ENCODE measurements around the gene HTR2C. TPM values are rescaled to one million over a fixed set of nuclear protein-coding genes. Genes with fewer than 3 reads are reported as not detected.

Gene HTR2C
- total and polyA plus RNA-seq, 2 experiments from 2014 or later = 2.0 to 2.4 TPM

DNA sequence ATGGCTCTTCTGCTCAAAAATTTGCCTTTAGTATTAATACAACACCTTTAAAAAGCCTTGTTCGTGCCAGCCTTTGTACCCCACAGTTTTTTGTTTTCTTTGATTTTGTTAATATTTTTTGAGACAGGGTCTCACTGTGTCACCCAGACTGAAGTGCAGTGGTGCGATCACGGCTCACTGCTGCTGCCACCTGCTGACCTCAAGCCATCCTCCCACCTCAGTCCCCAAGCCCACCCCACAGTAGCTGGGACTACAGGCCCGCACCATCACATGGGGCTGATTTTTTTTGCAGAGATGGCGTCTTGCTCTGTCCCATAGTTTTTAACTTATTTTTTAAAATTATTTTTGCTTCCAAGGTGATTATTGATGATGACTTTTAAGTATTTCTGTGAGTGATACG lies 134.0 kb downstream of the HTR2C start:
- no peaks in the 10 kb centered on the region for H3K27me3 Mint-ChIP-seq (ENCODE audit: insufficient read depth, low read depth, poor library complexity)
- peak; percentile 13 for DNase-seq (ENCODE audit: low spot score)
- ATAC-seq = peak; percentile 74

DNA sequence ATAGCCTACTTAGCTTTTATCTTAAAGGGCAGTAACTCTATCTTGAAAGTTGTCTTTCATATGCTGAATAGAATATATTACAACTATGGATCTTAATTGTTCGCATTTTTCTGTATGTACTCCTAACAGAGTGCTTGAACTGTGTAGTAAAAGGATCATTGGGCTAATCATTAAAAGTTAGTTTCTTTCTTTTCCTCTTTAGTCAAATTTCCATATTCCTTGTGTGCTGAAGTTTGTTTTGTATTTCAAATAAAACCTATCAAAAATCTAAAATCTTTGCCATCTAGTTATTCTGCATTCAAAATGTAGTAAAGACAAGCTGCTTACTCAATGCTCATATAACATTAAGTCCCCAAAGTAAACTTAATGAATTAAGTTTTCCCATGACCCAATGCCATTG lies 182.7 kb downstream of the HTR2C start:
- H3K27me3 ChIP-seq (ENCODE audit: insufficient read depth) = no peaks in the 10 kb centered on the region
- H3K4me3 Mint-ChIP-seq = no peak overlapping the region
- H3K27me3 Mint-ChIP-seq (ENCODE audit: insufficient read depth, low read depth, poor library complexity) = no peaks in the 10 kb centered on the region
- H3K36me3 ChIP-seq (ENCODE audit: insufficient read depth) = no peaks in the 10 kb centered on the region
- H3K27ac ChIP-seq (ENCODE audit: low read depth) = no peak overlapping the region
- no peaks in the 10 kb centered on the region; the same call in 1 of the 3 replicates for H3K9me3 Mint-ChIP-seq
- no peaks in the 10 kb centered on the region for H3K79me2 ChIP-seq (replicated peaks; ENCODE audit: insufficient read depth)
- no peak overlapping the region for H3K4me2 ChIP-seq
- no peaks in the 10 kb centered on the region for H3K9me2 ChIP-seq (ENCODE audit: insufficient read depth)
- H3F3A ChIP-seq (replicated peaks; ENCODE audit: low read depth) = no peaks in the 10 kb centered on the region
- peaks cover 6% of the 10 kb centered on the region; the same call in 1 of the 2 replicates for H3K4me1 ChIP-seq (ENCODE audit: insufficient read depth)
- DNase-seq (ENCODE audit: low spot score) (no peak), ATAC-seq (no peak)
- H3K4me3 ChIP-seq = no peak overlapping the region
- H4K20me1 ChIP-seq (replicated peaks; ENCODE audit: insufficient read depth) = no peaks in the 10 kb centered on the region
- no peak overlapping the region for H3K27ac Mint-ChIP-seq
- peaks cover 4% of the 10 kb centered on the region for H3K4me1 Mint-ChIP-seq
- H2AFZ ChIP-seq = no peak overlapping the region
- H3K36me3 Mint-ChIP-seq (ENCODE audit: low read depth) = peaks cover 4% of the 10 kb centered on the region; the same call in 2 of the 3 replicates
- TF ChIP-seq NANOG (IDR thresholded peaks at IDR 0.05; ENCODE audit: borderline replicate concordance) (no peak), POLR2AphosphoS5 (IDR thresholded peaks at IDR 0.05; ENCODE audit: low read depth) (no peak), EZH2phosphoT487 (IDR thresholded peaks at IDR 0.05; ENCODE audit: unreplicated experiment) (no peak), JUNB (IDR thresholded peaks at IDR 0.05; ENCODE audit: unreplicated experiment) (no peak), ZNF331 (CRISPR knock-in tag; IDR thresholded peaks at IDR 0.05; ENCODE audit: low read depth) (no peak), EZH2 (IDR thresholded peaks at IDR 0.05; ENCODE audit: low read depth, unreplicated experiment) (no peak), ETS1 (IDR thresholded peaks at IDR 0.05) (no peak), ZNF462 (CRISPR knock-in tag; IDR thresholded peaks at IDR 0.05) (no peak)

More for the DNA sequence above, 134.0 kb downstream of the HTR2C start:
- no peaks in the 10 kb centered on the region for H4K20me1 ChIP-seq (replicated peaks; ENCODE audit: insufficient read depth)
- no peak overlapping the region for H3K4me3 Mint-ChIP-seq
- H3K27me3 ChIP-seq (ENCODE audit: insufficient read depth) = no peaks in the 10 kb centered on the region
- H3K27ac Mint-ChIP-seq = no peak overlapping the region
- 0 out of 3 replicates have a peak, but pooled peaks cover 3% of the 10 kb centered on the region for H3K4me1 Mint-ChIP-seq
- H3K4me2 ChIP-seq = no peak overlapping the region
- no peaks in the 10 kb centered on the region for H3K36me3 ChIP-seq (ENCODE audit: insufficient read depth)
- H2AFZ ChIP-seq = no peak overlapping the region
- H3K79me2 ChIP-seq (replicated peaks; ENCODE audit: insufficient read depth) = no peaks in the 10 kb centered on the region
- H3K4me3 ChIP-seq = no peak overlapping the region
- H3K36me3 Mint-ChIP-seq (ENCODE audit: low read depth) = 0 out of 3 replicates have a peak, but pooled peaks cover 3% of the 10 kb centered on the region
- TF ChIP-seq NANOG (IDR thresholded peaks at IDR 0.05; ENCODE audit: borderline replicate concordance) = no peak
- TF ChIP-seq, protein P1, sequence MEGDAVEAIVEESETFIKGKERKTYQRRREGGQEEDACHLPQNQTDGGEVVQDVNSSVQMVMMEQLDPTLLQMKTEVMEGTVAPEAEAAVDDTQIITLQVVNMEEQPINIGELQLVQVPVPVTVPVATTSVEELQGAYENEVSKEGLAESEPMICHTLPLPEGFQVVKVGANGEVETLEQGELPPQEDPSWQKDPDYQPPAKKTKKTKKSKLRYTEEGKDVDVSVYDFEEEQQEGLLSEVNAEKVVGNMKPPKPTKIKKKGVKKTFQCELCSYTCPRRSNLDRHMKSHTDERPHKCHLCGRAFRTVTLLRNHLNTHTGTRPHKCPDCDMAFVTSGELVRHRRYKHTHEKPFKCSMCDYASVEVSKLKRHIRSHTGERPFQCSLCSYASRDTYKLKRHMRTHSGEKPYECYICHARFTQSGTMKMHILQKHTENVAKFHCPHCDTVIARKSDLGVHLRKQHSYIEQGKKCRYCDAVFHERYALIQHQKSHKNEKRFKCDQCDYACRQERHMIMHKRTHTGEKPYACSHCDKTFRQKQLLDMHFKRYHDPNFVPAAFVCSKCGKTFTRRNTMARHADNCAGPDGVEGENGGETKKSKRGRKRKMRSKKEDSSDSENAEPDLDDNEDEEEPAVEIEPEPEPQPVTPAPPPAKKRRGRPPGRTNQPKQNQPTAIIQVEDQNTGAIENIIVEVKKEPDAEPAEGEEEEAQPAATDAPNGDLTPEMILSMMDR (conservative IDR thresholded peaks at IDR 0.05; ENCODE audit: low read depth in 2 of 2) = peak in 1 of 2 experiments; percentile 63; a peak in 3 of 4 replicates
- H3K4me1 ChIP-seq (ENCODE audit: insufficient read depth) = no peaks in the 10 kb centered on the region
- H3F3A ChIP-seq (replicated peaks; ENCODE audit: low read depth) = no peaks in the 10 kb centered on the region
- H3K27ac ChIP-seq (ENCODE audit: low read depth) = no peak overlapping the region
- H3K9me3 Mint-ChIP-seq = peaks cover 3% of the 10 kb centered on the region; the same call in 1 of the 3 replicates
- no peaks in the 10 kb centered on the region for H3K9me2 ChIP-seq (ENCODE audit: insufficient read depth)
